ENCODE results near the gene SH3BP2.

SH3BP2 gene

GRCh38 chr4:2817137-2817536 is 24.3 kb downstream of the SH3BP2 start:
- H3K9ac ChIP-seq (ENCODE audit: insufficient read length): no peak overlapping the region
- TF ChIP-seq POLR2AphosphoS5 (IDR thresholded peaks at IDR 0.05; ENCODE audit: borderline replicate concordance, low read depth, low read length): no peak
- no peak for TF ChIP-seq EZH2 (IDR thresholded peaks at IDR 0.05)
- no peak for TF ChIP-seq FOXP2 (optimal IDR thresholded peaks at IDR 0.05; ENCODE audit: control extremely low read depth, extremely low read length, insufficient read depth)
- H3K27ac ChIP-seq: no peak overlapping the region
- DNase-seq (ENCODE audit: low read depth, low spot score): no peak
- H3K36me3 ChIP-seq (ENCODE audit: insufficient read depth, low read length): peaks cover 1% of the 10 kb centered on the region; the same call in 1 of the 2 replicates
- H3K4me3 ChIP-seq: no peak overlapping the region
- H3K9me3 ChIP-seq (ENCODE audit: low read depth, low read length): no peaks in the 10 kb centered on the region

- Histone ChIP-seq H3K9ac (ENCODE audit: insufficient read length) (peak overlapping the region; percentile 88), H3K4me3 (peak overlapping the region; percentile 85), H3K9me3 (ENCODE audit: low read depth, low read length) (no peaks in the 10 kb centered on the region), H3K27ac (no peak overlapping the region), H3K36me3 (ENCODE audit: insufficient read depth, low read length) (peaks cover 8% of the 10 kb centered on the region; the same call in 1 of the 2 replicates)
- no peak for TF ChIP-seq FOXP2 (optimal IDR thresholded peaks at IDR 0.05; ENCODE audit: control extremely low read depth, extremely low read length, insufficient read depth)
- no peak for DNase-seq (ENCODE audit: low read depth, low spot score)
Observed at GRCh38 chr4:2817701-2818350, 24.9 kb downstream of the SH3BP2 start.

- DNase-seq (ENCODE audit: low read depth, low spot score): no peak
- Histone ChIP-seq H3K27ac (peak overlapping the region; percentile 36; the same call in 1 of the 2 replicates), H3K36me3 (ENCODE audit: insufficient read depth, low read length) (peaks cover 14% of the 10 kb centered on the region; the same call in 1 of the 2 replicates), H3K4me3 (peak overlapping the region; percentile 85), H3K9ac (ENCODE audit: insufficient read length) (peak overlapping the region; percentile 88), H3K9me3 (ENCODE audit: low read depth, low read length) (no peaks in the 10 kb centered on the region)
- no peak for TF ChIP-seq POLR2AphosphoS5 (IDR thresholded peaks at IDR 0.05; ENCODE audit: borderline replicate concordance, low read depth, low read length)
- no peak for TF ChIP-seq EZH2 (IDR thresholded peaks at IDR 0.05)
- no peak for TF ChIP-seq FOXP2 (optimal IDR thresholded peaks at IDR 0.05; ENCODE audit: control extremely low read depth, extremely low read length, insufficient read depth)
Observed at GRCh38 chr4:2818351-2818939, 25.6 kb downstream of the SH3BP2 start.

GRCh38 chr4:2819244-2820215 is 26.6 kb downstream of the SH3BP2 start:
- H3K27ac ChIP-seq: no peak overlapping the region
- TF ChIP-seq EZH2 (IDR thresholded peaks at IDR 0.05): no peak
- no peak for TF ChIP-seq FOXP2 (optimal IDR thresholded peaks at IDR 0.05; ENCODE audit: control extremely low read depth, extremely low read length, insufficient read depth)
- no peak for TF ChIP-seq POLR2AphosphoS5 (IDR thresholded peaks at IDR 0.05; ENCODE audit: borderline replicate concordance, low read depth, low read length)
- peak overlapping the region; percentile 88 for H3K9ac ChIP-seq (ENCODE audit: insufficient read length)
- peak overlapping the region; percentile 85 for H3K4me3 ChIP-seq
- peaks cover 25% of the 10 kb centered on the region; the same call in 1 of the 2 replicates for H3K36me3 ChIP-seq (ENCODE audit: insufficient read depth, low read length)
- H3K9me3 ChIP-seq (ENCODE audit: low read depth, low read length): no peaks in the 10 kb centered on the region
- DNase-seq (ENCODE audit: low read depth, low spot score): no peak

- H3K27ac ChIP-seq: no peak overlapping the region
- H3K36me3 ChIP-seq (ENCODE audit: insufficient read depth, low read length): peaks cover 33% of the 10 kb centered on the region; the same call in 1 of the 2 replicates
- no peaks in the 10 kb centered on the region for H3K9me3 ChIP-seq (ENCODE audit: low read depth, low read length)
- H3K4me3 ChIP-seq: no peak overlapping the region
- TF ChIP-seq POLR2AphosphoS5 (IDR thresholded peaks at IDR 0.05; ENCODE audit: borderline replicate concordance, low read depth, low read length) (no peak), EZH2 (IDR thresholded peaks at IDR 0.05) (no peak), FOXP2 (optimal IDR thresholded peaks at IDR 0.05; ENCODE audit: control extremely low read depth, extremely low read length, insufficient read depth) (no peak)
- no peak for DNase-seq (ENCODE audit: low read depth, low spot score)
- no peak overlapping the region for H3K9ac ChIP-seq (ENCODE audit: insufficient read length)
Observed at GRCh38 chr4:2820216-2820982, 27.5 kb downstream of the SH3BP2 start.

- Histone ChIP-seq H3K9ac (ENCODE audit: insufficient read length) (no peak overlapping the region), H3K4me3 (no peak overlapping the region), H3K9me3 (ENCODE audit: low read depth, low read length) (no peaks in the 10 kb centered on the region), H3K27ac (no peak overlapping the region), H3K36me3 (ENCODE audit: insufficient read depth, low read length) (peaks cover 36% of the 10 kb centered on the region; the same call in 1 of the 2 replicates)
- no peak for TF ChIP-seq FOXP2 (optimal IDR thresholded peaks at IDR 0.05; ENCODE audit: control extremely low read depth, extremely low read length, insufficient read depth)
- no peak for TF ChIP-seq POLR2AphosphoS5 (IDR thresholded peaks at IDR 0.05; ENCODE audit: borderline replicate concordance, low read depth, low read length)
- TF ChIP-seq EZH2 (IDR thresholded peaks at IDR 0.05): no peak
- no peak for DNase-seq (ENCODE audit: low read depth, low spot score)
Observed at GRCh38 chr4:2822461-2823300, 29.8 kb downstream of the SH3BP2 start.

GRCh38 chr4:2823301-2823670 is 30.4 kb downstream of the SH3BP2 start:
- no peaks in the 10 kb centered on the region for H3K9me3 ChIP-seq (ENCODE audit: low read depth, low read length)
- TF ChIP-seq FOXP2 (optimal IDR thresholded peaks at IDR 0.05; ENCODE audit: control extremely low read depth, extremely low read length, insufficient read depth): no peak
- no peak for TF ChIP-seq POLR2AphosphoS5 (IDR thresholded peaks at IDR 0.05; ENCODE audit: borderline replicate concordance, low read depth, low read length)
- TF ChIP-seq EZH2 (IDR thresholded peaks at IDR 0.05): no peak

More at GRCh38 chr4:2823301-2823670, 30.4 kb downstream of the SH3BP2 start:
- no peak overlapping the region for H3K27ac ChIP-seq
- no peak overlapping the region for H3K4me3 ChIP-seq
- no peak overlapping the region for H3K9ac ChIP-seq (ENCODE audit: insufficient read length)
- peaks cover 36% of the 10 kb centered on the region; the same call in 1 of the 2 replicates for H3K36me3 ChIP-seq (ENCODE audit: insufficient read depth, low read length)
- no peak for DNase-seq (ENCODE audit: low read depth, low spot score)
